B cell (primary cell): ENCODE results near the gene SMIM7. TPM values are rescaled to one million over a fixed set of nuclear protein-coding genes. Genes with fewer than 3 reads are reported as not detected.

Experiments
- ATAC-seq: fragments of 200-7000 bp; cut with Tn5 transposase; one replicate; pipeline ENCODE4 v1.10.0; 2021; ENCODE audit warnings: low read depth, mild to moderate bottlenecking, moderate number of reproducible peaks, moderate library complexity
- CTCF ChIA-PET: fragments of 350-600 bp; sonication (Branson Sonifier 250); formaldehyde crosslinking; loops from one replicate; lab custom pipeline; 2021; ENCODE audit warnings: antibody characterized with exemption, inconsistent platforms; lab: Charles Lee
- POLR2A ChIA-PET: fragments of 350-600 bp; sonication (Branson Sonifier 250); formaldehyde crosslinking; loops from one replicate; lab custom pipeline; 2021; ENCODE audit warnings: antibody characterized with exemption; lab: Charles Lee
- DNase-seq: peaks from one replicate; pipeline ENCODE4 v3.0.0; 2013
- H2AFZ ChIP-seq: 2 replicates; pipeline ENCODE4 v1.6.1; 2012; ENCODE audit warnings: mild to moderate bottlenecking, low read depth, low read length; ENCODE audit not compliant: insufficient read depth, poor library complexity, severe bottlenecking
- H3K27ac ChIP-seq, 2 donors: 1 replicate in 1 of 2; 2 replicates in 1 of 2; pipeline ENCODE4 v1.5.1; 2012 to 2013; ENCODE audit warnings: low read length in 2 of 2, mild to moderate bottlenecking in 2 of 2, moderate library complexity in 1 of 2
- H3K27me3 ChIP-seq, 4 experiments: fragments of 200-600 bp in 1 of 4; sonication (generic) in 1 of 4; replicated peaks in 1 of 4; 1 replicate in 2 of 4; 2 replicates in 2 of 4; pipeline versions ENCODE4 v1.6.1 to v1.7.0; 2013 to 2016; ENCODE audit warnings: low read length in 3 of 4, mild to moderate bottlenecking in 2 of 4, mixed read lengths in 1 of 4, moderate library complexity in 1 of 4; ENCODE audit not compliant: insufficient read depth in 4 of 4, control insufficient read depth in 3 of 4; ENCODE audit errors: control extremely low read depth in 1 of 4
- H3K36me3 ChIP-seq, 2 experiments: replicated peaks in 1 of 2; 1 replicate in 1 of 2; 2 replicates in 1 of 2; pipeline versions ENCODE4 v1.6.1 to v1.7.1; 2013; ENCODE audit warnings: low read length in 1 of 2; ENCODE audit not compliant: insufficient read depth in 2 of 2, control insufficient read depth in 1 of 2; ENCODE audit errors: control extremely low read depth in 1 of 2, extremely low read depth in 1 of 2
- H3K4me1 ChIP-seq, 2 donors: fragments of 200-600 bp in 1 of 2; sonication (generic) in 1 of 2; 1 replicate in 1 of 2; 2 replicates in 1 of 2; pipeline versions ENCODE4 v1.5.1 to v1.6.1; 2013 to 2017; ENCODE audit warnings: low read length in 2 of 2; ENCODE audit not compliant: control insufficient read depth in 2 of 2, insufficient read depth in 2 of 2
- H3K4me2 ChIP-seq: replicated peaks from 2 replicates; pipeline ENCODE3; 2012; ENCODE audit warnings: mild to moderate bottlenecking, low read depth, low read length; ENCODE audit not compliant: poor library complexity, severe bottlenecking
- H3K4me3 ChIP-seq, 5 experiments: fragments of 200-600 bp in 1 of 5; sonication (generic) in 1 of 5; 1 replicate in 3 of 5; 2 replicates in 2 of 5; pipeline versions ENCODE4 v1.5.1 to v1.7.0; 2011 to 2016; ENCODE audit warnings: low read length in 4 of 5, mild to moderate bottlenecking in 4 of 5, low read depth in 2 of 5, control low read depth in 1 of 5, moderate library complexity in 1 of 5; ENCODE audit not compliant: insufficient read depth in 1 of 5; ENCODE audit errors: control extremely low read depth in 1 of 5, extremely low read depth in 1 of 5
- H3K79me2 ChIP-seq: fragments of 200-600 bp; sonication (generic); one replicate; pipeline ENCODE4 v1.6.0; 2016; ENCODE audit warnings: low read length; ENCODE audit not compliant: control insufficient read depth, insufficient read depth
- H3K9ac ChIP-seq: fragments of 200-600 bp; sonication (generic); 2 replicates; pipeline ENCODE4 v1.6.1; 2017; ENCODE audit warnings: mild to moderate bottlenecking, low read length, moderate library complexity
- H3K9me3 ChIP-seq, 3 donors: one replicate each; pipeline versions ENCODE4 v1.6.1 to v1.7.1; 2013; ENCODE audit warnings: low read length in 2 of 3; ENCODE audit not compliant: control insufficient read depth in 2 of 3, insufficient read depth in 1 of 3; ENCODE audit errors: control extremely low read depth in 1 of 3
- H4K20me1 ChIP-seq: 2 replicates; pipeline ENCODE4 v1.6.0; 2012; ENCODE audit warnings: mild to moderate bottlenecking, low read length; ENCODE audit not compliant: insufficient read depth, control insufficient read depth, poor library complexity, severe bottlenecking
- H3K27ac Mint-ChIP-seq: one replicate; pipeline ENCODE4 v1.8.0; 2021; ENCODE audit warnings: mixed read lengths
- H3K27me3 Mint-ChIP-seq: one replicate; pipeline ENCODE4 v1.8.0; 2021; ENCODE audit warnings: mixed read lengths
- H3K4me1 Mint-ChIP-seq: one replicate; pipeline ENCODE4 v1.8.0; 2021; ENCODE audit warnings: mixed read lengths
- H3K4me3 Mint-ChIP-seq: one replicate; pipeline ENCODE4 v1.8.0; 2021; ENCODE audit warnings: mixed read lengths
- H3K9me3 Mint-ChIP-seq: one replicate; pipeline ENCODE4 v1.8.0; 2022; ENCODE audit warnings: mixed read lengths; ENCODE audit not compliant: insufficient read depth
- EZH2 ChIP-seq: IDR thresholded peaks from 2 replicates; pipeline ENCODE4 v1.6.1; 2012; ENCODE audit warnings: borderline replicate concordance, low read depth, mild to moderate bottlenecking, moderate library complexity, low read length; ENCODE audit not compliant: insufficient read depth, poor library complexity, severe bottlenecking
- WGBS: methylation state at CpG from one replicate; pipeline ENCODE4 v1.1.5; 2013; ENCODE audit warnings: missing lambda C conversion rate; ENCODE audit not compliant: insufficient coverage; 5-methylcytosine and 5-hydroxymethylcytosine counted together
- intact Hi-C: fragments of 100-400 bp; cut with micrococcal nuclease; formaldehyde crosslinking; loops from one replicate; pipeline ENCODE4 v1.10.0; 2022
- polyA plus RNA-seq: library from polyadenylated mRNA; depleted of rRNA; stranded (reverse); fragments of >200 nt; gene quantifications from 2 replicates; pipeline ENCODE4 v1.2.3, GENCODE V29; 2012
- total RNA-seq, 2 donors: library from RNA; stranded (reverse); fragments of 120-200 nt in 1 of 2; gene quantifications; 1 replicate in 1 of 2; 2 replicates in 1 of 2; pipeline versions ENCODE4 v1.2.3 to v1.2.4, GENCODE V29; 2013 to 2022
- TF ChIP-seq, protein P1 (sequence below): fragments of 200-600 bp; IDR thresholded peaks from one replicate; pipeline ENCODE4 v1.8.0; 2022; ENCODE audit warnings: antibody characterized with exemption, mild to moderate bottlenecking

The SMIM7 gene
- total and polyA plus RNA-seq, 2 donors (not counting 1 experiment from before 2014, with no cell fraction given), result 54.7 to 133 TPM

DNA sequence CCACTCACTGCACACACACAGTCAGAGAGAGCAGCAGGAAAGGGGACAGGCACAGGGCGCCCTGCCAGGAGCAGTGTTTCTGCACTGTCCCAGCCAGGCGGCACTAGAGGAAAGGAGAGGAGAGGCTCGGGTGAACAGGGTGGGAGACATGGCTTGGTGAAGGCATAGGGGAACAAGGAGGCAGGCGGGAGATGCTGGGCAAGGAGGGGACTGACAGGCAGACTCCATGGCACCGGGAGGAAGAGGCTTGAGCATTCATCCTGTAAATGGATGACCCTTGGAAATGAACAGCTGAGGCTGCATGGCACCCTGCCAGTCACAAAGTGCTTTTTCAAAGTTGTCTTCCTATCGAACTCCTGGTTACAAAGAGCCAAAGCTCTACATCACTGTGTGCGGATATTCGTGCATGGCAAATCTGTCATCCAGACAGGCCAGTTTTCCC is 54.4 kb downstream of the SMIM7 start:
- Histone ChIP-seq H3K4me3 (no peak overlapping the region), H3K4me1 (peaks cover 38 to 59% of the 10 kb centered on the region in 2 donors), H3K9me3 (peaks cover 0 to 7% (median 0%) of the 10 kb centered on the region in 3 donors), H2AFZ (no peak overlapping the region), H3K9ac (no peak overlapping the region), H3K27ac (peak overlapping the region in 1 of 2 donors; percentile 50), H3K27me3 (no peaks in the 10 kb centered on the region), H3K79me2 (peaks cover 100% of the 10 kb centered on the region), H4K20me1 (peaks cover 81% of the 10 kb centered on the region), H3K4me2 (peak overlapping the region; percentile 16), H3K36me3 (peaks cover 0 to 11% of the 10 kb centered on the region in 2 experiments)
- ChIA-PET POLR2A (interaction anchor here (2.1 kb wide), 1 partner anchor 14 kb away, joined by 4 read pairs; no protein-coding TSS in a partner anchor), CTCF (interaction anchor here (2.3 kb wide), 1 partner anchor 18 kb away, joined by 8 read pairs; no protein-coding TSS in a partner anchor)
- no peaks in the 10 kb centered on the region for H3K9me3 Mint-ChIP-seq
- no peak for ATAC-seq
- peaks cover 66% of the 10 kb centered on the region for H3K4me1 Mint-ChIP-seq
- peak overlapping the region; percentile 11 for H3K27ac Mint-ChIP-seq
- 93% methylated on average over 7 of the region's 8 CpGs for WGBS
- DNase-seq, result no peak
- H3K4me3 Mint-ChIP-seq, result peak overlapping the region; percentile 3
- TF ChIP-seq, protein P1, sequence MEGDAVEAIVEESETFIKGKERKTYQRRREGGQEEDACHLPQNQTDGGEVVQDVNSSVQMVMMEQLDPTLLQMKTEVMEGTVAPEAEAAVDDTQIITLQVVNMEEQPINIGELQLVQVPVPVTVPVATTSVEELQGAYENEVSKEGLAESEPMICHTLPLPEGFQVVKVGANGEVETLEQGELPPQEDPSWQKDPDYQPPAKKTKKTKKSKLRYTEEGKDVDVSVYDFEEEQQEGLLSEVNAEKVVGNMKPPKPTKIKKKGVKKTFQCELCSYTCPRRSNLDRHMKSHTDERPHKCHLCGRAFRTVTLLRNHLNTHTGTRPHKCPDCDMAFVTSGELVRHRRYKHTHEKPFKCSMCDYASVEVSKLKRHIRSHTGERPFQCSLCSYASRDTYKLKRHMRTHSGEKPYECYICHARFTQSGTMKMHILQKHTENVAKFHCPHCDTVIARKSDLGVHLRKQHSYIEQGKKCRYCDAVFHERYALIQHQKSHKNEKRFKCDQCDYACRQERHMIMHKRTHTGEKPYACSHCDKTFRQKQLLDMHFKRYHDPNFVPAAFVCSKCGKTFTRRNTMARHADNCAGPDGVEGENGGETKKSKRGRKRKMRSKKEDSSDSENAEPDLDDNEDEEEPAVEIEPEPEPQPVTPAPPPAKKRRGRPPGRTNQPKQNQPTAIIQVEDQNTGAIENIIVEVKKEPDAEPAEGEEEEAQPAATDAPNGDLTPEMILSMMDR, result no peak
- TF ChIP-seq EZH2, result no peak
- intact Hi-C loops, result no loop called here
- no peaks in the 10 kb centered on the region for H3K27me3 Mint-ChIP-seq

DNA sequence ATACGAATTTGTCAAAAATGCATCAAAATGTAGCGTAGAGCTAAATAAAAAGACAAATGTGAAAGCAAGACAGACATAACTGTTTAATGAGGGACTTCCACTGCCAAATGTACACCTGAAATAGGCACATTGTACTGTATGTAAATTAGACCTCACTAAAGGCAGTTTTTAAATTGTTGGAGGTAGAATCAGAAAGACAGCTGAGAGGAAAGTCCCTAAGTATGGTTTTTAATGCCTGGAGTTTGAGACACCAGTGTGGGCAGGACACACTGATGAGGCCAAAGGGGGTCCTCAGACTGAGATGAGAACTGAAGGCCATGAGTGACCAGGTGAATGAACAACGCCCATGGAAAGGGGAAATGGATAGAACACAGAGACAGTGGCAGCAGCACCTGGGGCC is 54.8 kb downstream of the SMIM7 start:
- no peaks in the 10 kb centered on the region for H3K27me3 Mint-ChIP-seq
- H3K4me1 ChIP-seq, result peaks cover 33 to 59% of the 10 kb centered on the region in 2 donors
- no peak overlapping the region for H3K9ac ChIP-seq
- H2AFZ ChIP-seq, result no peak overlapping the region
- H3K4me2 ChIP-seq, result peak overlapping the region; percentile 16
- H3K27ac Mint-ChIP-seq, result peak overlapping the region; percentile 26
- peak overlapping the region in 1 of 2 donors; percentile 50 for H3K27ac ChIP-seq
- H3K9me3 ChIP-seq, result peaks cover 0 to 7% (median 0%) of the 10 kb centered on the region in 3 donors
- H3K4me1 Mint-ChIP-seq, result peaks cover 67% of the 10 kb centered on the region
- TF ChIP-seq, protein P1, result no peak
- H3K4me3 ChIP-seq, result no peak overlapping the region
- no peaks in the 10 kb centered on the region for H3K9me3 Mint-ChIP-seq
- H3K27me3 ChIP-seq, result no peaks in the 10 kb centered on the region
- intact Hi-C loops, result no loop called here
- ChIA-PET POLR2A (interaction anchor here (2.1 kb wide), 1 partner anchor 13 kb away, joined by 4 read pairs; no protein-coding TSS in a partner anchor), CTCF (interaction anchor here (1.7 kb wide), 1 partner anchor 17 kb away, joined by 3 read pairs; no protein-coding TSS in a partner anchor)
- no peak for ATAC-seq
- H4K20me1 ChIP-seq, result peaks cover 81% of the 10 kb centered on the region
- peaks cover 0 to 11% of the 10 kb centered on the region in 2 experiments for H3K36me3 ChIP-seq
- DNase-seq, result no peak
- 56% methylated on average over 1 of the region's 3 CpGs for WGBS
- H3K4me3 Mint-ChIP-seq, result peak overlapping the region; percentile 3
- H3K79me2 ChIP-seq, result peaks cover 100% of the 10 kb centered on the region
